ENCODE measurements around the gene ABCC10. TPM values are rescaled to one million over a fixed set of nuclear protein-coding genes. Genes with fewer than 3 reads are reported as not detected.
"Not testable (repeated sequence)": the region's sequence is repeated elsewhere in the genome, so short reads cannot be mapped to it uniquely, and the experiment has no call there.

ABCC10 gene
- polyA plus RNA-seq, 3 donors: 7.6 to 32.8 (median 10.2) TPM

DNA sequence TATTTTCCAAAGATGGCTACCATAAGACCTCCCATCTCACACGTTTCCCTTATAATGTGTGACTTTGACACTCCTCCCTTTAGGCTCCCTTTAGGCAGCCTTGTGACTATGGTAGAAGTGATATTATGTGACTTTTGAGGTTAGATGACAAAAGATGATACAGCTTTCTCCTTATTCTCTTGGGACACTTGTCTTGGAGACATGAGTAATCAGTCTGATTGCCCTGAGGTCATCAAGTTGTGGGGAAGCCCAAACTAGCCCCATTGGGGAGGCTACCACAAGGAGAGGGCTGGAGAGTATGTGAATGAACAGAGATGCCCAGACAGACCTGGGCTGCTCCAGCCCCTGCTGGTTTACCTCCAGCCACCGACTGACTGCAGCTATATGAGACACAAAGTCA is 38.6 kb downstream of the ABCC10 start:
- Histone ChIP-seq H3K36me3 (replicated peaks in 1 of 2; ENCODE audit: control insufficient read depth in 1 of 2, insufficient read depth in 2 of 2, low read length in 2 of 2) (no peaks in the 10 kb centered on the region), H3K79me2 (ENCODE audit: insufficient read depth, low read length) (no peaks in the 10 kb centered on the region), H3K9ac (ENCODE audit: insufficient read depth, low read length, poor library complexity, severe bottlenecking) (no peak overlapping the region), H3K4me2 (replicated peaks; ENCODE audit: extremely low read depth, low read length, poor library complexity, severe bottlenecking) (no peak overlapping the region), H3K27me3 (ENCODE audit: control insufficient read depth in 2 of 2, insufficient read depth in 2 of 2, low read length in 2 of 2) (peaks cover 0 to 10% of the 10 kb centered on the region in 2 donors), H4K20me1 (ENCODE audit: insufficient read depth, low read length) (no peaks in the 10 kb centered on the region), H2AFZ (ENCODE audit: insufficient read depth, low read depth, low read length, poor library complexity, severe bottlenecking) (no peak overlapping the region), H3K27ac (ENCODE audit: low read depth in 1 of 2, low read length in 2 of 2) (no peak overlapping the region), H3K4me3 (replicated peaks in 1 of 3; ENCODE audit: low read depth in 2 of 3, low read length in 3 of 3) (no peak overlapping the region), H3K4me1 (ENCODE audit: control insufficient read depth in 1 of 2, insufficient read depth in 2 of 2, low read length in 2 of 2) (no peaks in the 10 kb centered on the region), H3K9me3 (replicated peaks in 1 of 2; ENCODE audit: control insufficient read depth in 1 of 2, insufficient read depth in 1 of 2, low read length in 2 of 2) (no peaks in the 10 kb centered on the region)
- H3K4me1 Mint-ChIP-seq: no peaks in the 10 kb centered on the region
- peaks cover 27 to 42% (median 34%) of the 10 kb centered on the region in 3 donors for H3K27me3 Mint-ChIP-seq (ENCODE audit: low read depth in 3 of 3)
- no peak overlapping the region for H3K27ac Mint-ChIP-seq
- intact Hi-C loops (cut with micrococcal nuclease): no loop called here
- peak in 1 of 3 donors; percentile 56 for DNase-seq
- 80% methylated on average over 1 of the region's 2 CpGs for WGBS (ENCODE audit: insufficient coverage)
- TF ChIP-seq, protein P1, sequence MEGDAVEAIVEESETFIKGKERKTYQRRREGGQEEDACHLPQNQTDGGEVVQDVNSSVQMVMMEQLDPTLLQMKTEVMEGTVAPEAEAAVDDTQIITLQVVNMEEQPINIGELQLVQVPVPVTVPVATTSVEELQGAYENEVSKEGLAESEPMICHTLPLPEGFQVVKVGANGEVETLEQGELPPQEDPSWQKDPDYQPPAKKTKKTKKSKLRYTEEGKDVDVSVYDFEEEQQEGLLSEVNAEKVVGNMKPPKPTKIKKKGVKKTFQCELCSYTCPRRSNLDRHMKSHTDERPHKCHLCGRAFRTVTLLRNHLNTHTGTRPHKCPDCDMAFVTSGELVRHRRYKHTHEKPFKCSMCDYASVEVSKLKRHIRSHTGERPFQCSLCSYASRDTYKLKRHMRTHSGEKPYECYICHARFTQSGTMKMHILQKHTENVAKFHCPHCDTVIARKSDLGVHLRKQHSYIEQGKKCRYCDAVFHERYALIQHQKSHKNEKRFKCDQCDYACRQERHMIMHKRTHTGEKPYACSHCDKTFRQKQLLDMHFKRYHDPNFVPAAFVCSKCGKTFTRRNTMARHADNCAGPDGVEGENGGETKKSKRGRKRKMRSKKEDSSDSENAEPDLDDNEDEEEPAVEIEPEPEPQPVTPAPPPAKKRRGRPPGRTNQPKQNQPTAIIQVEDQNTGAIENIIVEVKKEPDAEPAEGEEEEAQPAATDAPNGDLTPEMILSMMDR (IDR thresholded peaks at IDR 0.05): no peak
- H3K4me3 Mint-ChIP-seq: no peak overlapping the region
- peaks cover 0 to 3% (median 0%) of the 10 kb centered on the region in 7 donors for H3K9me3 Mint-ChIP-seq
- H3K36me3 Mint-ChIP-seq: no peaks in the 10 kb centered on the region

DNA sequence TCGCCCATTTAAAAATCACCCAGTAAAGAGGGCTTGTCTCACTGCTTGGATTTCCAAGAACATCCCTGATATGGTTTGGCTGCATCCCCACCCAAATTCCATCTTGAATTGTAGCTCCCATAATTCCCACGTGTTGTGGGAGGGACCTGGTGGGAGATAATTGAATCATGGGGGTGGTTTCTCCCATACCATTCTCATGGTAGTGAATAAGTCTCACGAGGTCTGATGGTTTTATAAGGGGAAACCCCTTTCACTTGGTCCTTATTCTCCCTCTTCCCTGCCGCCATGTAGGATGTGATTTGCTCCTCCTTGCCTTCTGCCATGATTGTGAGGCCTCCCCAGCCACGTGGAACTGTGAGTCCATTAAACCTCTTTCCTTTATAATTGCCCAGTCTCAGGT is 39.9 kb downstream of the ABCC10 start:
- H3K27me3 ChIP-seq (ENCODE audit: control insufficient read depth in 2 of 2, insufficient read depth in 2 of 2, low read length in 2 of 2): peaks cover 0 to 10% of the 10 kb centered on the region in 2 donors
- H3K79me2 ChIP-seq (ENCODE audit: insufficient read depth, low read length); H4K20me1 ChIP-seq (ENCODE audit: insufficient read depth, low read length); H3K4me2 ChIP-seq (replicated peaks; ENCODE audit: extremely low read depth, low read length, poor library complexity, severe bottlenecking); H3K27ac Mint-ChIP-seq; H3K4me1 ChIP-seq (ENCODE audit: control insufficient read depth in 1 of 2, insufficient read depth in 2 of 2, low read length in 2 of 2); H3K9ac ChIP-seq (ENCODE audit: insufficient read depth, low read length, poor library complexity, severe bottlenecking); H3K27ac ChIP-seq (ENCODE audit: low read depth in 1 of 2, low read length in 2 of 2); DNase-seq; H3K36me3 ChIP-seq (replicated peaks in 1 of 2; ENCODE audit: control insufficient read depth in 1 of 2, insufficient read depth in 2 of 2, low read length in 2 of 2); H3K9me3 ChIP-seq (replicated peaks in 1 of 2; ENCODE audit: control insufficient read depth in 1 of 2, insufficient read depth in 1 of 2, low read length in 2 of 2); intact Hi-C loops (cut with micrococcal nuclease); H3K4me3 ChIP-seq (replicated peaks in 1 of 3; ENCODE audit: low read depth in 2 of 3, low read length in 3 of 3); H2AFZ ChIP-seq (ENCODE audit: insufficient read depth, low read depth, low read length, poor library complexity, severe bottlenecking); H3K36me3 Mint-ChIP-seq; H3K9me3 Mint-ChIP-seq; H3K4me1 Mint-ChIP-seq: not testable (repeated sequence)
- WGBS (ENCODE audit: insufficient coverage): 80% methylated on average over 2 of the region's 5 CpGs
- Mint-ChIP-seq H3K27me3 (ENCODE audit: low read depth in 3 of 3) (peaks cover 25 to 30% (median 26%) of the 10 kb centered on the region in 3 donors), H3K4me3 (peak overlapping the region in 1 of 2 donors; percentile 2)
